Measurements from ENCODE around the gene SORCS1.

- TF ChIP-seq CTCF (IDR thresholded peaks at IDR 0.05) = no peak
- TF ChIP-seq POLR2A (IDR thresholded peaks at IDR 0.05) = no peak
Measured at GRCh38 chr10:106551501-106552062, 612.9 kb downstream of the SORCS1 start.
